ENCODE results near the gene WDFY4. TPM values are rescaled to one million over a fixed set of nuclear protein-coding genes. Genes with fewer than 3 reads are reported as not detected.

Gene WDFY4
- total RNA-seq, 4 donors from 2014 or later: 4.1 to 27.9 (median 9.0) TPM

DNA sequence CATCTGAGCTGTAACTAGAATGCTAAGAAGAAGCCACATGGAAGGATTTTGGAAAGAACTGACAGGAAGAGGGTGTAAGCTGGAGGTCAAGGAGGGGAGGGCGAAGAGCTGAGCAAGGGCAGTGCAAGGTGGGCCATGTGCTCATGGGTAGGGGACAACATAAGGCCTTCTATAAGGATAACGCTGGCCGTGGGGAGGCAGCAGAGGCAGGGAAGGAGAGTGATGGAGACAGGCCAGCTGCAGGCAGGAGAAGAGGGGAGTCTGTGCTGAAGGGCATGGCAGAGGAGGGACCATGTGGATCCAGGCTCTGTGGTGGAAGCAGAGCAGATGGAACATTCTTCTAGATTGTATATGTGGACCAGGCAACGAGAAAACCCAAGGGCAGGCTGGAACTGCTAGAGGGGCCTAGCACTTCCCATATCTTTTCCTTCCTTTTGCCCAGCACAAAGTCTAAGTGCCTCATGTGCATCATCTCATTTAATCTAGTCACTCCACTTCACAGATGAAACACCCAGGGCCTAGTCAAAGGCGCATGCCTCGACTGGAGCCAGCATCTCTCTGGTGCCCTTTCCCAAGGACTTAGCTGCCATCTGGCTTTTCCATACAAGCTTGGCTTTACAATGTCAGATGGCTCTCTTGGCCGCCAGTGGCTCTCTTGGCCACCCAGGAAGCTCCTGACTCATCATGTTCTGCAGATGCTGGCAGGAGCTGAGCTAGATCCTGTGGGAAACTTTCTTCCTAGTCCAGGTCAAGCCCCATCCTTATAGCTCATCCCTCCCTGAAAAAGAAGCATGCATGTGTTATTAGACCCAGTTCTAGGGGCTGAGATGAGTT, 248.4 kb downstream of the WDFY4 start:
- no peak for TF ChIP-seq CTCF (IDR thresholded peaks at IDR 0.05; ENCODE audit: low read depth)

GRCh38 chr10:48934672-48935501, 250.2 kb downstream of the WDFY4 start:
- TF ChIP-seq CTCF (IDR thresholded peaks at IDR 0.05; ENCODE audit: low read depth): no peak

DNA sequence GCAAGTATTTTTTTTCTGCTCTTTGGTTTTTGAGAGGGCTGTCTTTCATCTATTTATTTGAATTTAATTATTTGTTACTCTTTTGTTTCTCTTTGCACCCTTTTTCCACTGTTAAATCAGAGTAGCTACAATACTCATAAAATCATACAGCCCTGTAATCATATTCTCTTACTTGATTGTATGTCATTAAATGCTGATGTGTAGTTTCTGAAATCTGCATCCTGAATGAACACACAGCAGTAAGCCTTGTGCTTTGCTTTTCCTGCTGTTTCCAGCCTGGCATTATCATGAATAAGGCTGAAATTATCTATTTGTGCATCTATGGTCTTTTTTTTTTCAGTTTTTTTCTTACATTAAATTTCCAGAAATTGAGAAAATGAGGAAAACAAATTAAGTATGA, 250.9 kb downstream of the WDFY4 start:
- TF ChIP-seq CTCF (IDR thresholded peaks at IDR 0.05; ENCODE audit: low read depth): no peak

- TF ChIP-seq CTCF (IDR thresholded peaks at IDR 0.05; ENCODE audit: low read depth): no peak
Observed at GRCh38 chr10:48937796-48938195, 253.1 kb downstream of the WDFY4 start.

DNA sequence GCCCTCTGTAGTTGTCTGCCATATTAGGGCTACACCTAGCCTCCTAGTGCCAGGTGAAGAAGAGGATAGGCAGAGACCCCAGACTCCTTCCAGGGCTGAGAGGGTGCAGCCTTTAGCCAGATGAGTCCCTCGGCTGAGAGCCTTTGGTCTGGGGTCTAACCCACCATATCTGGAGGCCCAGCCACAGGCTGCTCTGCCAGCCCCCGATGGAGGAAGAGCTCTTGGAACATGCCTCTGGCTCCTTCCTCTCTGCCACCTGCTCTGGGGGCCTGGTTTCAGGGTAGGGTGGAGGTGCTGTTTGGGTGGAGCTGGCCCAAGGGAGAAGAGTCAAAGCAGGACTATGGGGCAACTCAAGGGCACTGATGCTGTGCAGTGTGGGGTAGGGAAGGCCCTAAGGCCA, 253.6 kb downstream of the WDFY4 start:
- TF ChIP-seq CTCF (IDR thresholded peaks at IDR 0.05; ENCODE audit: low read depth): no peak

GRCh38 chr10:48938990-48939536, 254.4 kb downstream of the WDFY4 start:
- TF ChIP-seq CTCF (IDR thresholded peaks at IDR 0.05; ENCODE audit: low read depth): no peak

- TF ChIP-seq CTCF (IDR thresholded peaks at IDR 0.05; ENCODE audit: low read depth): no peak
Observed at GRCh38 chr10:48939790-48940325, 255.2 kb downstream of the WDFY4 start, which contains the start of gene LRRC18. Gene LRRC18, minus strand, starts transcription at chr10:48939840. Its CDS starts 25,685 bp downstream, at chr10:48914155.
